Mucosa of descending colon (tissue), 3 donors: ENCODE measurements around the gene WRNIP1. TPM values are rescaled to one million over a fixed set of nuclear protein-coding genes. Genes with fewer than 3 reads are reported as not detected.

Experiments
- ATAC-seq: fragments of 200-7000 bp; cut with Tn5 transposase; one replicate; pipeline ENCODE4 v1.9.1; 2020; ENCODE audit warnings: mild to moderate bottlenecking, moderate library complexity
- DNase-seq, 3 donors: peaks; one replicate each; pipeline ENCODE4 v3.0.0-alpha.2; 2020
- H3K36me3 ChIP-seq: fragments of 200-600 bp; one replicate; pipeline ENCODE4 v1.8.0; 2021; ENCODE audit warnings: low read depth, mild to moderate bottlenecking
- H3K4me1 ChIP-seq: fragments of 200-600 bp; one replicate; pipeline ENCODE4 v1.8.0; 2021; ENCODE audit warnings: low read depth, mild to moderate bottlenecking
- H3K4me3 ChIP-seq: fragments of 200-600 bp; one replicate; pipeline ENCODE4 v1.8.0; 2021; ENCODE audit warnings: mild to moderate bottlenecking
- H3K9me3 ChIP-seq: fragments of 200-600 bp; one replicate; pipeline ENCODE4 v1.8.0; 2021; ENCODE audit warnings: mild to moderate bottlenecking
- intact Hi-C, 2 donors: fragments of 100-400 bp; cut with DNase I in 1 of 2; cut with micrococcal nuclease in 1 of 2; formaldehyde crosslinking; loops; one replicate each; pipeline versions ENCODE4 v1.11.0 to v1.11.1; 2022; cut with DNase I, micrococcal nuclease
- total RNA-seq, 3 donors: library from RNA; stranded (reverse); fragmentation: NEBNext Ultra II Directional in 2 of 3; extraction: Animal tissue kit (Norgen Biotek cat#: 25700) in 2 of 3; gene quantifications; one replicate each; pipeline versions ENCODE4 v1.2.1 to v1.2.4, GENCODE V29; 2021 to 2023
- TF ChIP-seq, protein P1 (sequence below): fragments of 200-600 bp; IDR thresholded peaks from one replicate; pipeline ENCODE4 v1.8.0; 2022; ENCODE audit warnings: antibody characterized with exemption, mild to moderate bottlenecking
- donor health status: DM: no; HTN: no; CAD: no; lungs with moderate emphysema.
- donor health status: DM: no; HTN: no; CAD: no.
- donor health status: DM: no; HTN: yes; CAD: no.

The WRNIP1 gene
- total RNA-seq, 3 donors from 2014 or later, result 39.0 to 41.1 (median 39.7) TPM

DNA sequence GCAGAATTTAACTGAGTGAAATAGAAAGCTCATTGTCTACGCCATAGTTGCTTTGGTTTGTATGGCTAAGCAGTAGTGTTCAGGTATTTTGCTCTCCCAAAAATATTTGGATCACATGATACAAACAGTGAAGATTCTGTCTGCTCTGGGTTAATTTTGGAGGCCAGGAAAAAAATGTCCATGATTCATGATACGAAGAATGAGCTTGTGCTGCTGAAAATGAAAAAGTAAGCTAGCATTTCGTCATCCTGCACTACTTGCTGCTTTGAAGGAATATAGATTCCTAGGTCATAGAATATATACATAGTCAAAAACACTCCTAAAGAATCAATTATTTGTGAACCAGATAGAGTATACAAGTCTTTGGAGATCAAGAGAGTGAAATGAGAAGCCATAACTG is 8.3 kb downstream of the WRNIP1 start:
- DNase-seq, result no peak
- H3K4me3 ChIP-seq, result no peak overlapping the region
- ATAC-seq, result no peak
- H3K4me1 ChIP-seq, result peaks cover 2% of the 10 kb centered on the region
- no peaks in the 10 kb centered on the region for H3K9me3 ChIP-seq
- TF ChIP-seq, protein P1, sequence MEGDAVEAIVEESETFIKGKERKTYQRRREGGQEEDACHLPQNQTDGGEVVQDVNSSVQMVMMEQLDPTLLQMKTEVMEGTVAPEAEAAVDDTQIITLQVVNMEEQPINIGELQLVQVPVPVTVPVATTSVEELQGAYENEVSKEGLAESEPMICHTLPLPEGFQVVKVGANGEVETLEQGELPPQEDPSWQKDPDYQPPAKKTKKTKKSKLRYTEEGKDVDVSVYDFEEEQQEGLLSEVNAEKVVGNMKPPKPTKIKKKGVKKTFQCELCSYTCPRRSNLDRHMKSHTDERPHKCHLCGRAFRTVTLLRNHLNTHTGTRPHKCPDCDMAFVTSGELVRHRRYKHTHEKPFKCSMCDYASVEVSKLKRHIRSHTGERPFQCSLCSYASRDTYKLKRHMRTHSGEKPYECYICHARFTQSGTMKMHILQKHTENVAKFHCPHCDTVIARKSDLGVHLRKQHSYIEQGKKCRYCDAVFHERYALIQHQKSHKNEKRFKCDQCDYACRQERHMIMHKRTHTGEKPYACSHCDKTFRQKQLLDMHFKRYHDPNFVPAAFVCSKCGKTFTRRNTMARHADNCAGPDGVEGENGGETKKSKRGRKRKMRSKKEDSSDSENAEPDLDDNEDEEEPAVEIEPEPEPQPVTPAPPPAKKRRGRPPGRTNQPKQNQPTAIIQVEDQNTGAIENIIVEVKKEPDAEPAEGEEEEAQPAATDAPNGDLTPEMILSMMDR, result no peak
- intact Hi-C loops, result no loop called here
- no peaks in the 10 kb centered on the region for H3K36me3 ChIP-seq

- no peaks in the 10 kb centered on the region for H3K4me1 ChIP-seq
- H3K4me3 ChIP-seq, result no peak overlapping the region
- DNase-seq (no peak), ATAC-seq (no peak)
- intact Hi-C loops, result no loop called here
- no peaks in the 10 kb centered on the region for H3K36me3 ChIP-seq
- TF ChIP-seq, protein P1, result no peak
- no peaks in the 10 kb centered on the region for H3K9me3 ChIP-seq
These were observed 9.8 kb downstream of the WRNIP1 start for GRCh38 chr6:2775003-2775402.

- Histone ChIP-seq H3K9me3 (no peaks in the 10 kb centered on the region), H3K4me3 (no peak overlapping the region), H3K4me1 (no peaks in the 10 kb centered on the region), H3K36me3 (no peaks in the 10 kb centered on the region)
- TF ChIP-seq, protein P1, result no peak
- intact Hi-C loops, result no loop called here
- DNase-seq (no peak), ATAC-seq (no peak)
These were observed 12.1 kb downstream of the WRNIP1 start for GRCh38 chr6:2777249-2777648.

DNA sequence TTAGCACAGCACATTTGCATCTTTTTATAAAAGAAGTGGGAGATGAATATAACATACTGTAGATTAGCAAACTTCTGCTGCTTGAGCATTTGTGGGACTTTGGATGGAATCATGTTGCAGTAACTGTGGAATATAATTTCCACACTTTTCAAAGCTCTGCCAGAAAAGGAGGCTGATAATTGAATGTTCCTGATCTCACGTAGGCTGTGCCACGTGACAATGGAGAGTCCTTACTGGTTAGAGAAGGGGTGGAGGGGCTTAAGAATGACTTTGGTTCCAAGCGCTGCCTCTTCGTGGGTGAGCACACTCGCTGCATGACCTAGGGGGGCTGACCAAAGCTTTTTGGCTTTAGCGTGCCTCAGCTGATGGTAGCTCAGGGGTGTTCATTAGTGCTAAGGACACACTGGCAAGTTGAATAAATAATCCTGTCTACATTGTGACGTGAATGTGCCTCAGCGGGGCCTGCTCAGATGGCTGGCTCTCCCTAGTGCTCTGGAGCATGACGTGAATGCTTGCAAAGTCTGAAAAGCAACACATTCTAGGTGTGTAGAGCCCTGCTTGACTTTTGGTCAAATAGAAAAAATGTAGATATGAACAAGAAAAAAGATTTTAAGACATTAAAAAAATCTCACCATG is 15.0 kb downstream of the WRNIP1 start:
- intact Hi-C loops, result no loop called here
- no peaks in the 10 kb centered on the region for H3K9me3 ChIP-seq
- TF ChIP-seq, protein P1, result no peak
- no peaks in the 10 kb centered on the region for H3K36me3 ChIP-seq
- H3K4me3 ChIP-seq, result no peak overlapping the region
- ATAC-seq (no peak), DNase-seq (no peak)
- peaks cover 19% of the 10 kb centered on the region for H3K4me1 ChIP-seq

- H3K9me3 ChIP-seq, result no peaks in the 10 kb centered on the region
These were observed 16.6 kb downstream of the WRNIP1 start for GRCh38 chr6:2781685-2782355.

More at GRCh38 chr6:2781685-2782355, 16.6 kb downstream of the WRNIP1 start:
- peaks cover 19% of the 10 kb centered on the region for H3K4me1 ChIP-seq
- no peak for ATAC-seq
- TF ChIP-seq, protein P1, result no peak
- no peaks in the 10 kb centered on the region for H3K36me3 ChIP-seq
- intact Hi-C loops, result no loop called here
- no peak overlapping the region for H3K4me3 ChIP-seq
- no peak for DNase-seq
